NCI-H2081 (cell line): ENCODE measurements around the gene CLEC11A.

Experiments
- DNase-seq, 2 experiments: peaks; one replicate each; lab custom pipeline; 2025; lab: John Stamatoyannopoulos, UW

CLEC11A gene

GRCh38 chr19:50723069-50723468, at the start of gene CLEC11A:
TSS of gene CLEC11A (plus strand) at chr19:50723364. CDS start at chr19:50723526, 162 bp downstream.
- no peak for DNase-seq

- DNase-seq: no peak
Observed at GRCh38 chr19:50676625-50677197, 46.5 kb upstream of the CLEC11A start.

GRCh38 chr19:50677636-50678035, 45.5 kb upstream of the CLEC11A start:
- DNase-seq: no peak

- DNase-seq: no peak
Observed at GRCh38 chr19:50678323-50678722, 44.8 kb upstream of the CLEC11A start.

- DNase-seq: peak; percentile 48 to 53
Observed at GRCh38 chr19:50679177-50680125, 43.7 kb upstream of the CLEC11A start.

GRCh38 chr19:50686310-50687032, 36.7 kb upstream of the CLEC11A start:
- no peak for DNase-seq

GRCh38 chr19:50688766-50689165, 34.4 kb upstream of the CLEC11A start:
- no peak for DNase-seq

- DNase-seq: no peak
Observed at GRCh38 chr19:50690439-50690838, 32.7 kb upstream of the CLEC11A start.

GRCh38 chr19:50693064-50693975, 29.8 kb upstream of the CLEC11A start:
- DNase-seq: no peak

- no peak for DNase-seq
Observed at GRCh38 chr19:50694815-50695145, 28.4 kb upstream of the CLEC11A start.

GRCh38 chr19:50695251-50696093, 27.7 kb upstream of the CLEC11A start:
- no peak for DNase-seq

GRCh38 chr19:50696094-50696483, 27.1 kb upstream of the CLEC11A start:
- DNase-seq: no peak

GRCh38 chr19:50697414-50698124, 25.6 kb upstream of the CLEC11A start:
- no peak for DNase-seq

GRCh38 chr19:50701367-50701985, 21.7 kb upstream of the CLEC11A start:
- DNase-seq: no peak

GRCh38 chr19:50702158-50702870, 20.9 kb upstream of the CLEC11A start:
- DNase-seq: no peak

- DNase-seq: no peak
Observed at GRCh38 chr19:50702871-50703829, 20.0 kb upstream of the CLEC11A start.

- DNase-seq: no peak
Observed at GRCh38 chr19:50703915-50704796, 19.0 kb upstream of the CLEC11A start.
